RCC 7860 (cell line): Measurements from ENCODE around the gene YWHAB.
"Not testable (repeated sequence)": the region's sequence is repeated elsewhere in the genome, so short reads cannot be mapped to it uniquely, and the experiment has no call there.

ENCODE experiments used
- DNase-seq: peaks from one replicate; pipeline ENCODE4 v3.0.0-alpha.2; 2015; ENCODE audit warnings: low spot score
- FAIRE-seq: peaks from 2 replicates; lab custom pipeline; 2012; peaks lifted over from hg19 to GRCh38; lab: Jason Lieb, UNC

YWHAB gene

GRCh38 chr20:44866703-44867335, 18.7 kb upstream of the YWHAB start:
- DNase-seq, result no peak
- no peak for FAIRE-seq

GRCh38 chr20:44869471-44869870, 16.0 kb upstream of the YWHAB start:
- DNase-seq (no peak), FAIRE-seq (no peak)

GRCh38 chr20:44882360-44882759, 3.1 kb upstream of the YWHAB start:
- DNase-seq, FAIRE-seq: not testable (repeated sequence)

GRCh38 chr20:44883214-44883902, 2.1 kb upstream of the YWHAB start:
- DNase-seq (no peak), FAIRE-seq (no peak)

GRCh38 chr20:44884907-44885391, 556 bp upstream of the YWHAB start:
- DNase-seq (no peak), FAIRE-seq (no peak)

- FAIRE-seq, result no peak
- DNase-seq, result no peak
Observed at GRCh38 chr20:44886266-44886651, 754 bp downstream of the YWHAB start.

GRCh38 chr20:44886828-44887227, 1.3 kb downstream of the YWHAB start:
- DNase-seq (no peak), FAIRE-seq (no peak)

- DNase-seq, result no peak
- FAIRE-seq, result no peak
Observed at GRCh38 chr20:44887466-44887865, 2.0 kb downstream of the YWHAB start.

- DNase-seq (no peak), FAIRE-seq (no peak)
Observed at GRCh38 chr20:44888226-44889103, 3.0 kb downstream of the YWHAB start.

GRCh38 chr20:44891826-44892225, 6.3 kb downstream of the YWHAB start:
- no peak for FAIRE-seq
- DNase-seq, result no peak

- FAIRE-seq, result no peak
- no peak for DNase-seq
Observed at GRCh38 chr20:44894959-44895358, 9.5 kb downstream of the YWHAB start.

GRCh38 chr20:44896583-44896982, 11.1 kb downstream of the YWHAB start:
- no peak for FAIRE-seq
- no peak for DNase-seq

GRCh38 chr20:44897133-44897532, 11.6 kb downstream of the YWHAB start:
- FAIRE-seq (no peak), DNase-seq (no peak)

GRCh38 chr20:44900231-44900854, 14.8 kb downstream of the YWHAB start:
- no peak for FAIRE-seq
- no peak for DNase-seq

- FAIRE-seq (no peak), DNase-seq (no peak)
Observed at GRCh38 chr20:44901974-44902373, 16.5 kb downstream of the YWHAB start.

GRCh38 chr20:44904377-44904776, 18.9 kb downstream of the YWHAB start:
- FAIRE-seq (no peak), DNase-seq (no peak)

- no peak for DNase-seq
- FAIRE-seq, result no peak
Observed at GRCh38 chr20:44908987-44909871, 23.7 kb downstream of the YWHAB start.

GRCh38 chr20:44909872-44910689, 24.6 kb downstream of the YWHAB start, which contains the start of gene PABPC1L:
Gene PABPC1L, plus strand, starts transcription at chr20:44910060. Its CDS starts 84 bp downstream, at chr20:44910144.
- DNase-seq, result peak; percentile 41
- no peak for FAIRE-seq

GRCh38 chr20:44910690-44911262, 25.3 kb downstream of the YWHAB start:
- DNase-seq, result no peak
- no peak for FAIRE-seq
